ENCODE data around the gene DYNLT4. TPM values are rescaled to one million over a fixed set of nuclear protein-coding genes. Genes with fewer than 3 reads are reported as not detected.
A peak's percentile ranks its signal among the peaks of the same experiment; 100 is the strongest.
"Not testable (repeated sequence)": the region's sequence is repeated elsewhere in the genome, so short reads cannot be mapped to it uniquely, and the experiment has no call there.

The DYNLT4 gene
- total RNA-seq, 1 experiment from 2014 or later, result not detected

- CTCF ChIA-PET, result interaction anchor here (0.6 kb wide), 1 partner anchor 11 kb away, joined by 10 read pairs; no protein-coding TSS in a partner anchor
- DNase-seq (ENCODE audit: low read depth, low spot score); BruUV-seq (replicated peaks); H3K9me3 ChIP-seq (ENCODE audit: control insufficient read depth, insufficient read depth, low read depth, low read length); ATAC-seq; H3K27ac ChIP-seq (ENCODE audit: low read length); H3K27me3 ChIP-seq (ENCODE audit: control insufficient read depth, insufficient read depth, low read length); intact Hi-C loops (cut with micrococcal nuclease; ENCODE audit: unreplicated experiment); in situ Hi-C loops (cut with HindIII; ENCODE audit: low pct_unique_long_range_greater_than_20kb, low sequenced_read_pairs); H3K36me3 ChIP-seq (ENCODE audit: control insufficient read depth, insufficient read depth, low read length); H3K4me3 ChIP-seq (ENCODE audit: low read depth in 2 of 2, low read length in 2 of 2); POLR2A ChIA-PET: not testable (repeated sequence)
- H3K4me1 ChIP-seq (ENCODE audit: control insufficient read depth, insufficient read depth, low read length), result peaks cover 22% of the 10 kb centered on the region
These were observed 9.3 kb downstream of the DYNLT4 start for GRCh38 chr1:44797886-44798285.

- peak; percentile 11; the same call in 1 of the 2 replicates for ATAC-seq
- Histone ChIP-seq H3K27me3 (ENCODE audit: control insufficient read depth, insufficient read depth, low read length) (no peaks in the 10 kb centered on the region), H3K4me3 (ENCODE audit: low read depth in 2 of 2, low read length in 2 of 2) (no peak overlapping the region)
These were observed 14.2 kb downstream of the DYNLT4 start for GRCh38 chr1:44792736-44793502.

More at GRCh38 chr1:44792736-44793502, 14.2 kb downstream of the DYNLT4 start:
- in situ Hi-C loops (cut with HindIII; ENCODE audit: low pct_unique_long_range_greater_than_20kb, low sequenced_read_pairs) (no loop called here), intact Hi-C loops (cut with micrococcal nuclease; ENCODE audit: unreplicated experiment) (loop anchor here (2.0 kb wide), 1 partner anchor 26 kb away; no protein-coding TSS in a partner anchor)
- no peak for TF ChIP-seq TCF7L2 (IDR thresholded peaks at IDR 0.05; ENCODE audit: low read depth, low read length)
- no peak for TF ChIP-seq POLR2AphosphoS5 (IDR thresholded peaks at IDR 0.05; ENCODE audit: low read depth, low read length)
- TF ChIP-seq CTCF (IDR thresholded peaks at IDR 0.05), result no peak
- TF ChIP-seq SIN3A (IDR thresholded peaks at IDR 0.05; ENCODE audit: borderline replicate concordance, insufficient read depth, low read depth, low read length), result no peak
- no peak for TF ChIP-seq REST (IDR thresholded peaks at IDR 0.05; ENCODE audit: insufficient read depth in 1 of 2, low read depth in 2 of 2, low read length in 1 of 2)
- no TSS peak for BruUV-seq (replicated peaks)
- no peak for DNase-seq (ENCODE audit: low read depth, low spot score)
- Histone ChIP-seq H3K4me1 (ENCODE audit: control insufficient read depth, insufficient read depth, low read length) (no peaks in the 10 kb centered on the region), H3K36me3 (ENCODE audit: control insufficient read depth, insufficient read depth, low read length) (no peaks in the 10 kb centered on the region), H3K27ac (ENCODE audit: low read length) (0 out of 2 replicates have a peak overlapping the region, but pooled peaks have one; percentile 23), H3K9me3 (ENCODE audit: control insufficient read depth, insufficient read depth, low read depth, low read length) (no peaks in the 10 kb centered on the region)
- ChIA-PET POLR2A (interaction anchor here (0.9 to 1.0 kb wide), 2 partner anchors 22 to 26 kb away, joined by 3 read pairs; no protein-coding TSS in a partner anchor), CTCF (interaction anchor here (0.5 to 1.2 kb wide), 3 partner anchors 9 to 63 kb away, joined by 3 to 4 read pairs (median 3); no protein-coding TSS in a partner anchor)
